ENCODE measurements around the gene DIS3L2. TPM values are rescaled to one million over a fixed set of nuclear protein-coding genes. Genes with fewer than 3 reads are reported as not detected.

Gene DIS3L2
- total RNA-seq, 1 donor from 2014 or later: 18.6 TPM

- intact Hi-C loops (cut with DNase I): no loop called here
Observed at GRCh38 chr2:232232915-232233314, 271.4 kb downstream of the DIS3L2 start.

GRCh38 chr2:232234922-232235615 lies 273.6 kb downstream of the DIS3L2 start:
- no peak for DNase-seq (ENCODE audit: low spot score)
- intact Hi-C loops (cut with DNase I): no loop called here

More at GRCh38 chr2:232232915-232233314, 271.4 kb downstream of the DIS3L2 start:
- no peak for DNase-seq (ENCODE audit: low spot score)

GRCh38 chr2:232235716-232236115 lies 274.2 kb downstream of the DIS3L2 start:
- intact Hi-C loops (cut with DNase I): no loop called here
- no peak for DNase-seq (ENCODE audit: low spot score)

GRCh38 chr2:232236200-232236599 lies 274.7 kb downstream of the DIS3L2 start:
- DNase-seq (ENCODE audit: low spot score): no peak
- intact Hi-C loops (cut with DNase I): no loop called here

- intact Hi-C loops (cut with DNase I): no loop called here
- no peak for DNase-seq (ENCODE audit: low spot score)
Observed at GRCh38 chr2:232237464-232237863, 276.0 kb downstream of the DIS3L2 start.

- no peak for DNase-seq (ENCODE audit: low spot score)
- intact Hi-C loops (cut with DNase I): no loop called here
Observed at GRCh38 chr2:232238108-232238507, 276.6 kb downstream of the DIS3L2 start.

GRCh38 chr2:232238596-232238995 lies 277.1 kb downstream of the DIS3L2 start:
- DNase-seq (ENCODE audit: low spot score): no peak
- intact Hi-C loops (cut with DNase I): no loop called here

- intact Hi-C loops (cut with DNase I): no loop called here
- DNase-seq (ENCODE audit: low spot score): no peak
Observed at GRCh38 chr2:232239951-232240681, 278.6 kb downstream of the DIS3L2 start.

- no peak for DNase-seq (ENCODE audit: low spot score)
- intact Hi-C loops (cut with DNase I): no loop called here
Observed at GRCh38 chr2:232240906-232241305, 279.4 kb downstream of the DIS3L2 start.

GRCh38 chr2:232242316-232242715 lies 280.8 kb downstream of the DIS3L2 start:
- intact Hi-C loops (cut with DNase I): no loop called here
- no peak for DNase-seq (ENCODE audit: low spot score)

- intact Hi-C loops (cut with DNase I): no loop called here
- no peak for DNase-seq (ENCODE audit: low spot score)
Observed at GRCh38 chr2:232245111-232245510, 283.6 kb downstream of the DIS3L2 start.

GRCh38 chr2:232246245-232246644 lies 284.7 kb downstream of the DIS3L2 start:
- intact Hi-C loops (cut with DNase I): no loop called here
- no peak for DNase-seq (ENCODE audit: low spot score)

GRCh38 chr2:232249096-232249495 lies 287.6 kb downstream of the DIS3L2 start:
- no peak for DNase-seq (ENCODE audit: low spot score)
- intact Hi-C loops (cut with DNase I): no loop called here

- DNase-seq (ENCODE audit: low spot score): no peak
- intact Hi-C loops (cut with DNase I): no loop called here
Observed at GRCh38 chr2:232250246-232251175, 289.0 kb downstream of the DIS3L2 start.

GRCh38 chr2:232255033-232255432 lies 293.5 kb downstream of the DIS3L2 start:
- intact Hi-C loops (cut with DNase I): no loop called here
- DNase-seq (ENCODE audit: low spot score): no peak

- intact Hi-C loops (cut with DNase I): no loop called here
- no peak for DNase-seq (ENCODE audit: low spot score)
Observed at GRCh38 chr2:232260075-232260474, 298.6 kb downstream of the DIS3L2 start.

GRCh38 chr2:232261776-232262175 lies 300.3 kb downstream of the DIS3L2 start:
- intact Hi-C loops (cut with DNase I): no loop called here
- DNase-seq (ENCODE audit: low spot score): no peak

- no peak for DNase-seq (ENCODE audit: low spot score)
- intact Hi-C loops (cut with DNase I): no loop called here
Observed at GRCh38 chr2:232263295-232263694, 301.8 kb downstream of the DIS3L2 start.

- intact Hi-C loops (cut with DNase I): no loop called here
- no peak for DNase-seq (ENCODE audit: low spot score)
Observed at GRCh38 chr2:232264081-232264480, 302.6 kb downstream of the DIS3L2 start.

- DNase-seq (ENCODE audit: low spot score): no peak
- intact Hi-C loops (cut with DNase I): no loop called here
Observed at GRCh38 chr2:232265329-232265728, 303.8 kb downstream of the DIS3L2 start.

All from cardiac septum (tissue), 1 donor.